H1 (cell line): ENCODE measurements around the gene CXCL5.

Experiments
- CTCF ChIP-seq, 3 experiments: IDR thresholded peaks; 1 replicate in 2 of 3; 2 replicates in 1 of 3; pipeline versions ENCODE4 v1.5.1 to v1.6.1; 2011; ENCODE audit warnings: low read length in 3 of 3, mild to moderate bottlenecking in 3 of 3, inconsistent platforms in 2 of 3, low read depth in 1 of 3, moderate library complexity in 1 of 3; ENCODE audit not compliant: insufficient read depth in 1 of 3; ENCODE audit errors: control extremely low read depth in 1 of 3
- HDAC6 ChIP-seq: IDR thresholded peaks from one replicate; pipeline ENCODE4 v1.7.1; 2012; ENCODE audit warnings: low read depth, mild to moderate bottlenecking, inconsistent platforms, low read length, moderate library complexity
- MAX ChIP-seq: IDR thresholded peaks from 2 replicates; pipeline ENCODE4 v1.6.1; 2012; ENCODE audit warnings: inconsistent platforms
- NRF1 ChIP-seq: IDR thresholded peaks from 2 replicates; pipeline ENCODE4 v1.6.1; 2011; ENCODE audit warnings: mild to moderate bottlenecking, low read depth, low read length, improper control_type of control experiment

GRCh38 chr4:73979407-73979957 is 19.0 kb downstream of the CXCL5 start:
- TF ChIP-seq NRF1 (no peak), MAX (no peak), HDAC6 (no peak), CTCF (IDR thresholded peaks at IDR 0.05; ENCODE audit: control extremely low read depth in 1 of 3, insufficient read depth in 1 of 3, low read depth in 1 of 3, low read length in 3 of 3) (no peak)
